ENCODE results near the gene DLG3. TPM values are rescaled to one million over a fixed set of nuclear protein-coding genes. Genes with fewer than 3 reads are reported as not detected.

DLG3 gene
- polyA plus RNA-seq, 3 donors, result 0.12 to 0.17 TPM; not detected in 1

DNA sequence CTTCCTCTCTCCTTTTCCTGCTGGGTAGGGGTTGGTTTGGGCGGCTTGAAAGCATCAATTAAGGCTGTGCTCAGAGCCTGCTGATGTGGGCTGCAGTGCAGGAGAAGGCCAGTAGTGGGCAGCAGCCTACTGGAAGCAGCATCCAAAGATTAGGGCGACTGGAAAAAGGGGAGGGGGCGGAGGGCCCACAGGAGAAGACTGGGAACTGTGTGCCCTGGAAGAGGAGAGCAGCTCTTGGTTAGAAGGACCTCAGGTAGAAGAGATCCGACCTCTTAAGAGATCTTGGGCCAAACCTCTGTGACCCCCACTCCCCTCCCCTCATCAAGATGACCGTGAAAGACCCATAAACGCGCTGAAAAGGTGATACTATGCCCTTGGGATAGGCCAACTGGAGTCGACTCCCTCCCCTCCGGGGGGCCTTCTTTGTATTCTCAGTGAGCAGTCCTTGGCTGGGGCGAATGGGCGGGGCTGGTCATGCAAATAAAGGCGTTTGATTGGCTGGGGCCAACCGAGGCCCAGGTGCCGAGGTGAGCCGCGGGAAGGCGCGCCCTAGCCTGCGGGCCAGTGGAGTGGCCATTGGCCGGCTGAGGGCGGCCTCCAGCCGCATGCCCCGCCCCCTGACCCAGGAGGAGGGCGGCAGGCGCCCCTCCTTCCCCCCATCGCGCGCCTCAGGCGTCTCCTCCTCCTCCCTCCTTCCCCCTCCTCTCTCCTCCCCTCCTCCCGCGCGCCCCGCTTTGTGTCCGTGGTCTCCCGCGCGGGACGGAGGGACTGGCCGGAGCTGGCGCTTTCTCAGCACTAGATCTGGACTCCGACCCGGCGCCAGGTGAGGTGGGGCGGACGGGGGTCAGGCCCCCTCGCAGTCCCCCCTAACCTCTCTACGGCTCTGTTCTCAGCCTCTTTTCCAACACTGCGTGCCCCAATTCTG, 10.1 kb downstream of the DLG3 start:
- Histone ChIP-seq H3K36me3 (replicated peaks in 1 of 2; ENCODE audit: control insufficient read depth in 1 of 2, insufficient read depth in 2 of 2, low read length in 2 of 2) (no peaks in the 10 kb centered on the region), H3K9me3 (replicated peaks in 1 of 2; ENCODE audit: control insufficient read depth in 1 of 2, insufficient read depth in 1 of 2, low read length in 2 of 2) (no peaks in the 10 kb centered on the region), H3K9ac (ENCODE audit: insufficient read depth, low read length, poor library complexity, severe bottlenecking) (no peak overlapping the region), H3K27ac (ENCODE audit: low read depth in 1 of 2, low read length in 2 of 2) (no peak overlapping the region), H3K4me1 (ENCODE audit: control insufficient read depth in 1 of 2, insufficient read depth in 2 of 2, low read length in 2 of 2) (peaks cover 16 to 19% of the 10 kb centered on the region in 2 donors), H3K4me3 (replicated peaks in 1 of 3; ENCODE audit: low read depth in 2 of 3, low read length in 3 of 3) (peak overlapping the region in 1 of 3 experiments; percentile 30), H3K27me3 (ENCODE audit: control insufficient read depth in 2 of 2, insufficient read depth in 2 of 2, low read length in 2 of 2) (peaks cover 21 to 45% of the 10 kb centered on the region in 2 donors), H2AFZ (ENCODE audit: insufficient read depth, low read depth, low read length, poor library complexity, severe bottlenecking) (no peak overlapping the region), H3K79me2 (ENCODE audit: insufficient read depth, low read length) (no peaks in the 10 kb centered on the region), H4K20me1 (ENCODE audit: insufficient read depth, low read length) (no peaks in the 10 kb centered on the region), H3K4me2 (replicated peaks; ENCODE audit: extremely low read depth, low read length, poor library complexity, severe bottlenecking) (peak overlapping the region; percentile 42)
- Mint-ChIP-seq H3K9me3 (peaks cover 0 to 8% (median 0%) of the 10 kb centered on the region in 7 donors), H3K27ac (no peak overlapping the region), H3K4me3 (peak overlapping the region in 1 of 2 donors; percentile 62), H3K4me1 (peaks cover 20% of the 10 kb centered on the region), H3K27me3 (ENCODE audit: low read depth in 3 of 3) (peaks cover 30 to 62% (median 57%) of the 10 kb centered on the region in 3 donors), H3K36me3 (no peaks in the 10 kb centered on the region)
- DNase-seq, result peak in 2 of 3 donors; percentile 11 to 25
- peak; percentile 78 for TF ChIP-seq CTCF (IDR thresholded peaks at IDR 0.05)
- WGBS (ENCODE audit: insufficient coverage), result 0% methylated on average over 10 of the region's 48 CpGs
- intact Hi-C loops (cut with micrococcal nuclease), result no loop called here

DNA sequence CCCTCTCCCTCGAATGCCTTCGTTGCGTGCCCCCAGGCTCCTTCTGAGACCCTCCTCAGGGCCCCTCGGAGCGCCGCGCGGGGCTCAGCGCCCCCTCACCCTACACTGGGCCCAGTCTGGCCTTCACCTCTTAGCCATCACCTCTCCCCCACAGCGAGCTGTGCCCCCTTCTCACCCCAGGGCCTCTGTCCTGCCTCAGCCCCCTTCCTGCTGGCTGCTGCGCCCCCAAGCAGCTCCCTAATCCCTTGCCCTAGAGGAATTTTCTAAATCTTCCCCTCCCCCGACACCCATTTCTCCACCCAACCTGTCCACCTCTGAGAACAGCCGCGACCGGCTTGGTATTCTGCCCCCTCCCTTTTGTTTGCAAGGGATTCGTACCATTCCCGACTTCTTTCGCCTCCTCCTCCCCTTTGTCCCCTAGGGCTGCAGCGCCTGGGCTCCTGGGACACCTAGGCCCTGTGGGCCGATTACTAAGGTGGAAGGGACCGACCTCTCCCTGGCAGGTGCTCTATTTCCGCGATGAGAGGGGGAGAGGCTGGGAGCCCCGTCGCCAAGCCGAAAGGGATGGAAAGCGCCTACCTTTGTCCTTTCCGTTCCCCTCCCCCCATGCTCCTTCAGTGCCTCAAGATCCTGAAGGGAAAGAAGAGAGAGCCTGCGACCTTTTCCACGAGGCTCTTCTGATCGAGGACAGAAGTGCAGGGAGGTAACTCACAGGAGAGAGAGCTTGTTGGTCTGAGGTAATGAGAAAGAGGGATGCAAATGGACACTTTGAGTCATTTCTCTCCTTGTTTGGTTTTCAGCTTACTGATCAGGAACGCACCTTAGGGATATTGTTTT, 10.9 kb downstream of the DLG3 start:
- H2AFZ ChIP-seq (ENCODE audit: insufficient read depth, low read depth, low read length, poor library complexity, severe bottlenecking), result no peak overlapping the region
- no peak overlapping the region for H3K27ac Mint-ChIP-seq
- H3K27me3 Mint-ChIP-seq (ENCODE audit: low read depth in 3 of 3), result peaks cover 30 to 61% (median 60%) of the 10 kb centered on the region in 3 donors
- peak overlapping the region; percentile 39 to 68 for H3K4me3 Mint-ChIP-seq
- no peak for TF ChIP-seq CTCF (IDR thresholded peaks at IDR 0.05)
- H3K4me1 ChIP-seq (ENCODE audit: control insufficient read depth in 1 of 2, insufficient read depth in 2 of 2, low read length in 2 of 2), result peaks cover 16 to 19% of the 10 kb centered on the region in 2 donors
- H3K36me3 ChIP-seq (replicated peaks in 1 of 2; ENCODE audit: control insufficient read depth in 1 of 2, insufficient read depth in 2 of 2, low read length in 2 of 2), result no peaks in the 10 kb centered on the region
- H3K9me3 Mint-ChIP-seq, result peaks cover 0 to 8% (median 0%) of the 10 kb centered on the region in 7 donors
- H3K4me2 ChIP-seq (replicated peaks; ENCODE audit: extremely low read depth, low read length, poor library complexity, severe bottlenecking), result peak overlapping the region; percentile 42
- no peak overlapping the region for H3K9ac ChIP-seq (ENCODE audit: insufficient read depth, low read length, poor library complexity, severe bottlenecking)
- intact Hi-C loops (cut with micrococcal nuclease), result no loop called here
- no peak for DNase-seq
- H3K27ac ChIP-seq (ENCODE audit: low read depth in 1 of 2, low read length in 2 of 2), result no peak overlapping the region
- H4K20me1 ChIP-seq (ENCODE audit: insufficient read depth, low read length), result no peaks in the 10 kb centered on the region
- 0% methylated on average over 3 of the region's 32 CpGs for WGBS (ENCODE audit: insufficient coverage)
- no peak overlapping the region for H3K4me3 ChIP-seq (replicated peaks in 1 of 3; ENCODE audit: low read depth in 2 of 3, low read length in 3 of 3)
- H3K27me3 ChIP-seq (ENCODE audit: control insufficient read depth in 2 of 2, insufficient read depth in 2 of 2, low read length in 2 of 2), result peaks cover 21 to 45% of the 10 kb centered on the region in 2 donors
- no peaks in the 10 kb centered on the region for H3K36me3 Mint-ChIP-seq
- H3K79me2 ChIP-seq (ENCODE audit: insufficient read depth, low read length), result no peaks in the 10 kb centered on the region
- H3K4me1 Mint-ChIP-seq, result peaks cover 20% of the 10 kb centered on the region
- no peaks in the 10 kb centered on the region for H3K9me3 ChIP-seq (replicated peaks in 1 of 2; ENCODE audit: control insufficient read depth in 1 of 2, insufficient read depth in 1 of 2, low read length in 2 of 2)

Measured in CD14-positive monocyte (primary cell).